ENCODE data around the gene MAST1. TPM values are rescaled to one million over a fixed set of nuclear protein-coding genes. Genes with fewer than 3 reads are reported as not detected.

MAST1 gene
- total and polyA plus RNA-seq, 12 donors, result 0.72 to 29.6 (median 3.2) TPM

DNA sequence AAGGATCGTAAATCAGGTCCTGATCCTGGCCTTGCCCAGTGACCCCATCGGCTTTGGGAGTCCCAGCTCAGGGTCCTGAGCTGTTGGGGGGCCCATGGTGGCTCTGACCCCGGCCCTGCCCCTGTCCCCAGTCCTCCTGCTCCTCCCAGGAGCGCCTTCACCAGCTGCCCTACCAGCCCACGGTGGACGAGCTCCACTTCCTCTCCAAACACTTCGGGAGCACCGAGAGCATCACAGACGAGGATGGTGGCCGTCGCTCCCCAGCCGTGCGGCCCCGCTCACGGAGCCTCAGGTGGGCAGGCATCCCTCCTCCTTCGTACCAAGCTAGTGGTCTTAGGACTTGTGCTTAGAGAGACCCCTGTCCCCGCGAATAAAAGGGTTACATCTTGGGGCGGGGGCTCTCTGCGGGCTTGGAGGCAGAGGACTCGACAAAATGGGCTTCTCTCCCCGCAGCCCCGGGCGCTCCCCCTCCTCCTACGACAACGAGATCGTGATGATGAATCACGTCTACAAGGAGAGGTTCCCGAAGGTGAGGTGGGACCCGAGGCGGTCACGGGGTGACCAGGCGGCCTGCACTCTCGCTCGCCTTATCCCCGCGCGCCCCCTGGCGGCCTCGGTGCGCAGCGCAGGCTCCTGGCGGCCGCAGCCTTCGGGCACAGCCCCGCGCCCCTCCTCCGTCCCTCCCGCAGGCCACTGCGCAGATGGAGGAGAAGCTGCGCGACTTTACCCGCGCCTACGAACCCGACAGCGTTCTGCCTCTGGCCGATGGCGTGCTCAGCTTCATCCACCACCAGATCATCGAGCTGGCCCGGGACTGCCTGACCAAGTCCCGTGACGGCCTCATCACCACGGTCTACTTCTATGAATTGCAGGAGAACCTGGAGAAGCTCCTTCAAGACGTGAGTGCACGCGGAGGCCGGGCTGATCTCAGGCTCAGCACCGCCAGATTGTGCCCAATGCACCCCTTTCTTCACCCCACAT, 9.1 kb downstream of the MAST1 start:
- peaks cover 0 to 8% of the 10 kb centered on the region in 2 donors for H3K4me1 ChIP-seq (replicated peaks in 1 of 2)
- no peaks in the 10 kb centered on the region for H3K9me3 ChIP-seq (replicated peaks in 1 of 3)
- H3K36me3 ChIP-seq (replicated peaks in 1 of 2), result no peaks in the 10 kb centered on the region
- peak; percentile 85 to 95 (median 91) for DNase-seq
- intact Hi-C loops (cut with DNase I), result loop anchor here (10.0 kb wide), 2 partner anchors 83 to 283 kb away; no protein-coding TSS in a partner anchor
- 10 to 37% (median 23%) methylated on average over 7 to 69 of the region's 69 CpGs for WGBS, 4 donors
- peak; percentile 85 to 100 (median 96) for TF ChIP-seq CTCF (IDR thresholded peaks at IDR 0.05)
- TF ChIP-seq POLR2A (IDR thresholded peaks at IDR 0.05), result no peak
- peak overlapping the region in 1 of 5 donors; percentile 52 for H3K27ac ChIP-seq
- H3K27me3 ChIP-seq, result peaks cover 25% of the 10 kb centered on the region
- peak overlapping the region in 1 of 4 donors; percentile 21 for H3K4me3 ChIP-seq

DNA sequence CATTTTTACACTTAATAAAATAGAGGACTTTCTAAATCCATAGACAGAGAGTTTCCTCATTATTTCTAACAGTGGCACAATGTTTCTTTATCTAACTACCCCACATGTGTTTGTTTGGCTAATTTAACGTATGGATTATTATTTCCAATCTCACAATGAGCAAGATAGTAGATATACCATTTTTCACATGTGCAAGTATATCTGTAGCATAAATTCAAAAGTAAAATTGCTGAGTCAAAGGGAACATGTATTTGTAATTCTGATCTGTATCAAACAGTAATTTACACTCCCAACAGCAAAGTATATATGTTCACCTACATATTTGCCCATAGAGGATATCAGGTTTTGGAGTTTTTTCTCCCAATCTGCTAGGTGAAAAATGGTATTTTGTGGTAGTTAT, 18.3 kb downstream of the MAST1 start:
- Histone ChIP-seq H3K27ac (no peak overlapping the region), H3K27me3 (no peaks in the 10 kb centered on the region), H3K4me1 (replicated peaks in 1 of 2) (no peaks in the 10 kb centered on the region), H3K4me3 (no peak overlapping the region), H3K9me3 (replicated peaks in 1 of 3) (no peaks in the 10 kb centered on the region), H3K36me3 (replicated peaks in 1 of 2) (no peaks in the 10 kb centered on the region)
- intact Hi-C loops (cut with DNase I), result no loop called here
- no peak for DNase-seq
- no peak for TF ChIP-seq POLR2A (IDR thresholded peaks at IDR 0.05)
- no peak for TF ChIP-seq CTCF (IDR thresholded peaks at IDR 0.05)
- 52 to 75% (median 60%) methylated on average over 1 of the region's 1 CpG for WGBS, 4 donors

GRCh38 chr19:12858041-12858928, 20.0 kb downstream of the MAST1 start:
- H3K27ac ChIP-seq, result no peak overlapping the region
- TF ChIP-seq CTCF (IDR thresholded peaks at IDR 0.05) (no peak), POLR2A (IDR thresholded peaks at IDR 0.05) (no peak)
- intact Hi-C loops (cut with DNase I), result no loop called here
- H3K27me3 ChIP-seq, result no peaks in the 10 kb centered on the region
- DNase-seq, result no peak
- no peaks in the 10 kb centered on the region for H3K4me1 ChIP-seq (replicated peaks in 1 of 2)
- WGBS, 4 donors, result 87 to 94% (median 91%) methylated on average over 21 to 35 of the region's 35 CpGs
- H3K9me3 ChIP-seq (replicated peaks in 1 of 3), result no peaks in the 10 kb centered on the region
- H3K4me3 ChIP-seq, result no peak overlapping the region
- H3K36me3 ChIP-seq (replicated peaks in 1 of 2), result no peaks in the 10 kb centered on the region

- intact Hi-C loops (cut with DNase I), result no loop called here
- no peaks in the 10 kb centered on the region for H3K9me3 ChIP-seq (replicated peaks in 1 of 3)
- 64 to 71% (median 68%) methylated on average over 7 of the region's 7 CpGs for WGBS, 4 donors
Observed at GRCh38 chr19:12859546-12859945, 21.2 kb downstream of the MAST1 start.

More at GRCh38 chr19:12859546-12859945, 21.2 kb downstream of the MAST1 start:
- no peak overlapping the region for H3K4me3 ChIP-seq
- no peak for TF ChIP-seq POLR2A (IDR thresholded peaks at IDR 0.05)
- no peak for TF ChIP-seq CTCF (IDR thresholded peaks at IDR 0.05)
- H3K27ac ChIP-seq, result no peak overlapping the region
- no peak for DNase-seq
- H3K36me3 ChIP-seq (replicated peaks in 1 of 2), result no peaks in the 10 kb centered on the region
- H3K27me3 ChIP-seq, result no peaks in the 10 kb centered on the region
- no peaks in the 10 kb centered on the region for H3K4me1 ChIP-seq (replicated peaks in 1 of 2)

All from adrenal gland (tissue), 12 donors.